ENCODE measurements around the gene SECISBP2L.

GRCh38 chr15:49023354-49023753, 22.9 kb downstream of the SECISBP2L start:
- TF ChIP-seq CTCF (conservative IDR thresholded peaks at IDR 0.05) (no peak), ZFX (IDR thresholded peaks at IDR 0.05) (no peak)
